ENCODE measurements around the gene SFXN5.

Gene SFXN5

GRCh38 chr2:73021371-73022010 is 50.0 kb downstream of the SFXN5 start:
- no peak for DNase-seq (ENCODE audit: extremely low spot score)
- CTCF ChIA-PET = no interaction called here
- TF ChIP-seq, protein P1, sequence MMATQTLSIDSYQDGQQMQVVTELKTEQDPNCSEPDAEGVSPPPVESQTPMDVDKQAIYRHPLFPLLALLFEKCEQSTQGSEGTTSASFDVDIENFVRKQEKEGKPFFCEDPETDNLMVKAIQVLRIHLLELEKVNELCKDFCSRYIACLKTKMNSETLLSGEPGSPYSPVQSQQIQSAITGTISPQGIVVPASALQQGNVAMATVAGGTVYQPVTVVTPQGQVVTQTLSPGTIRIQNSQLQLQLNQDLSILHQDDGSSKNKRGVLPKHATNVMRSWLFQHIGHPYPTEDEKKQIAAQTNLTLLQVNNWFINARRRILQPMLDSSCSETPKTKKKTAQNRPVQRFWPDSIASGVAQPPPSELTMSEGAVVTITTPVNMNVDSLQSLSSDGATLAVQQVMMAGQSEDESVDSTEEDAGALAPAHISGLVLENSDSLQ (IDR thresholded peaks at IDR 0.05) = no peak
- POLR2A ChIA-PET = no interaction called here

- no peak for TF ChIP-seq FOXA1 (IDR thresholded peaks at IDR 0.05)
- TF ChIP-seq FOXK2 (IDR thresholded peaks at IDR 0.05) = no peak
- TF ChIP-seq BHLHE40 (IDR thresholded peaks at IDR 0.05; ENCODE audit: borderline replicate concordance) = no peak
- TF ChIP-seq ELF4 (IDR thresholded peaks at IDR 0.05) = no peak
- TF ChIP-seq NFRKB (IDR thresholded peaks at IDR 0.05) = no peak
- TF ChIP-seq SP1 (IDR thresholded peaks at IDR 0.05) = no peak
- TF ChIP-seq LEF1 (IDR thresholded peaks at IDR 0.05; ENCODE audit: borderline replicate concordance) = no peak
- TF ChIP-seq, protein P1 (IDR thresholded peaks at IDR 0.05) = no peak
- no peak for TF ChIP-seq CTBP1 (IDR thresholded peaks at IDR 0.05; ENCODE audit: borderline replicate concordance)
- TF ChIP-seq TARDBP (IDR thresholded peaks at IDR 0.05) = no peak
- no peak for TF ChIP-seq FOXM1 (IDR thresholded peaks at IDR 0.05; ENCODE audit: borderline replicate concordance)
- TF ChIP-seq L3MBTL2 (conservative IDR thresholded peaks at IDR 0.05) = no peak
- no peak for TF ChIP-seq HDGF (IDR thresholded peaks at IDR 0.05; ENCODE audit: borderline replicate concordance)
- TF ChIP-seq ZNF384 (IDR thresholded peaks at IDR 0.05) = no peak
- no peak for TF ChIP-seq ARNT (IDR thresholded peaks at IDR 0.05)
- DNase-seq (ENCODE audit: extremely low spot score) = no peak
- POLR2A ChIA-PET = no interaction called here
- CTCF ChIA-PET = no interaction called here
These were observed 50.7 kb downstream of the SFXN5 start for GRCh38 chr2:73020657-73021370.

DNA sequence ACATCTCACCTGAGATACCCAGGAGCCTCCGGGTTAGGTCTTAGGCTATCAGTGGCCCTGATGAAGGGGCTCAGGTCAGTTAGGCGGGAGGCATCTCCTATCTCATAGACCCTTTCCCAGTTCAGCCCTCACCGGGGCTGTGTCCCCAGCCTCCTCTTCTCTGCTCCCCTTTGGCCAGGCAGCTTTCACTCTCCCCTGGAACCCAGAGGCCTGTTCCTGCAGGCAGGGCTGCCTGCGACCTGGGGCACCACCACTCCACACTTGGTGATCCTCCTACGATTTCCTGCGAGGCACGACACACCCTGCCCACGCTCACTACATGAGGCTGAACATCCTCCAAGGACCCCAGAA is 51.2 kb downstream of the SFXN5 start:
- no peak for DNase-seq (ENCODE audit: extremely low spot score)
- TF ChIP-seq BHLHE40 (IDR thresholded peaks at IDR 0.05; ENCODE audit: borderline replicate concordance) (no peak), CTBP1 (IDR thresholded peaks at IDR 0.05; ENCODE audit: borderline replicate concordance) (no peak), NFRKB (IDR thresholded peaks at IDR 0.05) (no peak), FOXA1 (IDR thresholded peaks at IDR 0.05) (no peak), ZNF384 (IDR thresholded peaks at IDR 0.05) (no peak), SUZ12 (IDR thresholded peaks at IDR 0.05) (no peak), HDGF (IDR thresholded peaks at IDR 0.05; ENCODE audit: borderline replicate concordance) (no peak), ELF4 (IDR thresholded peaks at IDR 0.05) (no peak), L3MBTL2 (conservative IDR thresholded peaks at IDR 0.05) (no peak), LEF1 (IDR thresholded peaks at IDR 0.05; ENCODE audit: borderline replicate concordance) (no peak), SP1 (IDR thresholded peaks at IDR 0.05) (no peak)
- ChIA-PET CTCF (no interaction called here), POLR2A (no interaction called here)

DNA sequence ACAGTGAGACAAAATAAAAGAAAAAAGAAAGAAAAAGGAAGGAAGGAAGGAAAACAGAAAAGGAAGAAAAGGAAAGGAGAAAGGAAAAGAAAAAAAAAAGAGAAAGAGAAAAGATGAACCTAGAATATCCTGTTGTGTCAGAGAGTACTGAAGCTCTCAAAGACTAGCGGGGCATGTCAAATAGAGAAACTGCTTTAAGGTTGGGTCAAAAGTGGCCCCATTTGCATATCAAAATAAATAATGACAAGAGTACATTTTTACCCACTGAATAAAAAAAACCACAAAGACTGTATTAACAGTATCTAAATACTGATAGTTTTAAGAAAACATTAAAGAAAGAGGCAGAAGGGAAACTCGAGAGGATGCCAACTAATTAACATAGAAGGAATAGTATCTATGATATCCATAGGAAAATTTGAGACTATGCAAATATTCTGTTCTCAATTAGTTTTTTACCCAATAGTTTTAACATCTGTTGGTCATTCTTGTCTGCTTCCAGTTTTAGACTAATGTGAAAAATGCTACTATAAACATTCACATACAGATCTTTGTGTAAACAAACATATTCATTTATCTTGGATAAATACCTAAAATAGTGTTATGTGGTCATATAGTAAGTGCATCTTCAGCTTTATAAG is 53.2 kb downstream of the SFXN5 start:
- TF ChIP-seq CTBP1 (IDR thresholded peaks at IDR 0.05; ENCODE audit: borderline replicate concordance) (no peak), ELF4 (IDR thresholded peaks at IDR 0.05) (no peak), ARNT (IDR thresholded peaks at IDR 0.05) (no peak), BHLHE40 (IDR thresholded peaks at IDR 0.05; ENCODE audit: borderline replicate concordance) (no peak), FOXA1 (IDR thresholded peaks at IDR 0.05) (no peak), FOXK2 (IDR thresholded peaks at IDR 0.05) (no peak), SUZ12 (IDR thresholded peaks at IDR 0.05) (no peak), NFRKB (IDR thresholded peaks at IDR 0.05) (no peak), LEF1 (IDR thresholded peaks at IDR 0.05; ENCODE audit: borderline replicate concordance) (no peak), SP1 (IDR thresholded peaks at IDR 0.05) (no peak), FOXM1 (IDR thresholded peaks at IDR 0.05; ENCODE audit: borderline replicate concordance) (no peak)
- TF ChIP-seq, protein P1 (IDR thresholded peaks at IDR 0.05) = no peak
- CTCF ChIA-PET = no interaction called here
- POLR2A ChIA-PET = no interaction called here
- no peak for DNase-seq (ENCODE audit: extremely low spot score)

GRCh38 chr2:73013936-73014335 is 57.6 kb downstream of the SFXN5 start:
- CTCF ChIA-PET = no interaction called here
- POLR2A ChIA-PET = no interaction called here
- no peak for DNase-seq (ENCODE audit: extremely low spot score)
- TF ChIP-seq ZNF384 (IDR thresholded peaks at IDR 0.05) = no peak
- no peak for TF ChIP-seq NFRKB (IDR thresholded peaks at IDR 0.05)
- no peak for TF ChIP-seq ELF4 (IDR thresholded peaks at IDR 0.05)
- no peak for TF ChIP-seq FOXA1 (IDR thresholded peaks at IDR 0.05)
- TF ChIP-seq CTBP1 (IDR thresholded peaks at IDR 0.05; ENCODE audit: borderline replicate concordance) = no peak
- no peak for TF ChIP-seq ARNT (IDR thresholded peaks at IDR 0.05)

GRCh38 chr2:73009177-73009839 is 62.2 kb downstream of the SFXN5 start:
- DNase-seq (ENCODE audit: extremely low spot score) = no peak
- TF ChIP-seq BHLHE40 (IDR thresholded peaks at IDR 0.05; ENCODE audit: borderline replicate concordance) = no peak
- TF ChIP-seq ZNF384 (IDR thresholded peaks at IDR 0.05) = no peak
- no peak for TF ChIP-seq NFRKB (IDR thresholded peaks at IDR 0.05)
- no peak for TF ChIP-seq HDGF (IDR thresholded peaks at IDR 0.05; ENCODE audit: borderline replicate concordance)
- CTCF ChIA-PET = no interaction called here
- POLR2A ChIA-PET = no interaction called here
